Progenitor cell of endocrine pancreas (in vitro differentiated cells): ENCODE results near the gene NF2. TPM values are rescaled to one million over a fixed set of nuclear protein-coding genes. Genes with fewer than 3 reads are reported as not detected.

Source experiments
- DNase-seq: peaks from one replicate; pipeline ENCODE4 v3.0.0; 2021; ENCODE audit warnings: low spot score; ENCODE audit not compliant: unreplicated experiment
- H3K27ac Mint-ChIP-seq: 2 replicates; pipeline ENCODE4 v1.8.0; 2021; ENCODE audit warnings: mild to moderate bottlenecking, moderate library complexity, mixed read lengths
- H3K27me3 Mint-ChIP-seq: 2 replicates; pipeline ENCODE4 v1.8.0; 2021; ENCODE audit warnings: mixed read lengths
- H3K36me3 Mint-ChIP-seq: 2 replicates; pipeline ENCODE4 v1.8.0; 2022; ENCODE audit warnings: mixed read lengths; ENCODE audit not compliant: insufficient read depth
- H3K4me1 Mint-ChIP-seq: 2 replicates; pipeline ENCODE4 v1.8.0; 2021; ENCODE audit warnings: low read depth, mixed read lengths
- H3K4me3 Mint-ChIP-seq: 2 replicates; pipeline ENCODE4 v1.8.0; 2021; ENCODE audit warnings: low read depth, mild to moderate bottlenecking, moderate library complexity, mixed read lengths
- H3K9me3 Mint-ChIP-seq: 2 replicates; pipeline ENCODE4 v1.8.0; 2021; ENCODE audit warnings: low read depth, mixed read lengths
- CTCF ChIP-seq: fragments of 200-600 bp; sonication (generic); IDR thresholded peaks from one replicate; pipeline ENCODE4 v1.5.0; 2021; ENCODE audit warnings: antibody characterized with exemption, mild to moderate bottlenecking; ENCODE audit not compliant: unreplicated experiment
- total RNA-seq: library from RNA; stranded (reverse); gene quantifications from 2 replicates; pipeline ENCODE4 v1.2.1, GENCODE V29; 2021

The NF2 gene
- total RNA-seq, 1 donor from 2014 or later: 37.1 TPM

- H3K4me3 Mint-ChIP-seq: no peak overlapping the region
- TF ChIP-seq CTCF: no peak
- DNase-seq: no peak
- peaks cover 21% of the 10 kb centered on the region for H3K27me3 Mint-ChIP-seq
- peaks cover 30% of the 10 kb centered on the region for H3K4me1 Mint-ChIP-seq
- H3K9me3 Mint-ChIP-seq: no peaks in the 10 kb centered on the region
- H3K27ac Mint-ChIP-seq: no peak overlapping the region
- no peaks in the 10 kb centered on the region for H3K36me3 Mint-ChIP-seq
Observed at GRCh38 chr22:29703569-29704195, 100.2 kb downstream of the NF2 start.

- no peak overlapping the region for H3K27ac Mint-ChIP-seq
- TF ChIP-seq CTCF: no peak
- peaks cover 22% of the 10 kb centered on the region for H3K27me3 Mint-ChIP-seq
- peaks cover 30% of the 10 kb centered on the region for H3K4me1 Mint-ChIP-seq
- no peak overlapping the region for H3K4me3 Mint-ChIP-seq
- no peaks in the 10 kb centered on the region for H3K36me3 Mint-ChIP-seq
- no peaks in the 10 kb centered on the region for H3K9me3 Mint-ChIP-seq
- DNase-seq: no peak
Observed at GRCh38 chr22:29704528-29705285, 101.3 kb downstream of the NF2 start.

GRCh38 chr22:29705651-29706050, 102.2 kb downstream of the NF2 start:
- H3K4me1 Mint-ChIP-seq: peaks cover 27% of the 10 kb centered on the region
- H3K27ac Mint-ChIP-seq: no peak overlapping the region
- H3K9me3 Mint-ChIP-seq: no peaks in the 10 kb centered on the region
- H3K36me3 Mint-ChIP-seq: no peaks in the 10 kb centered on the region
- no peak overlapping the region for H3K4me3 Mint-ChIP-seq
- H3K27me3 Mint-ChIP-seq: peaks cover 22% of the 10 kb centered on the region
- no peak for DNase-seq
- TF ChIP-seq CTCF: no peak

GRCh38 chr22:29706486-29706885, 103.1 kb downstream of the NF2 start:
- H3K4me1 Mint-ChIP-seq: peaks cover 23% of the 10 kb centered on the region
- no peak overlapping the region for H3K27ac Mint-ChIP-seq
- H3K36me3 Mint-ChIP-seq: no peaks in the 10 kb centered on the region
- DNase-seq: no peak
- peaks cover 22% of the 10 kb centered on the region for H3K27me3 Mint-ChIP-seq
- H3K4me3 Mint-ChIP-seq: no peak overlapping the region
- no peaks in the 10 kb centered on the region for H3K9me3 Mint-ChIP-seq
- TF ChIP-seq CTCF: no peak

- H3K27me3 Mint-ChIP-seq: peaks cover 25% of the 10 kb centered on the region
- no peak overlapping the region for H3K27ac Mint-ChIP-seq
- peaks cover 17% of the 10 kb centered on the region for H3K4me1 Mint-ChIP-seq
- TF ChIP-seq CTCF: no peak
- no peaks in the 10 kb centered on the region for H3K36me3 Mint-ChIP-seq
- no peaks in the 10 kb centered on the region for H3K9me3 Mint-ChIP-seq
- DNase-seq: no peak
- H3K4me3 Mint-ChIP-seq: no peak overlapping the region
Observed at GRCh38 chr22:29707010-29707409, 103.6 kb downstream of the NF2 start.
